ENCODE data around the gene CASK.

DNA sequence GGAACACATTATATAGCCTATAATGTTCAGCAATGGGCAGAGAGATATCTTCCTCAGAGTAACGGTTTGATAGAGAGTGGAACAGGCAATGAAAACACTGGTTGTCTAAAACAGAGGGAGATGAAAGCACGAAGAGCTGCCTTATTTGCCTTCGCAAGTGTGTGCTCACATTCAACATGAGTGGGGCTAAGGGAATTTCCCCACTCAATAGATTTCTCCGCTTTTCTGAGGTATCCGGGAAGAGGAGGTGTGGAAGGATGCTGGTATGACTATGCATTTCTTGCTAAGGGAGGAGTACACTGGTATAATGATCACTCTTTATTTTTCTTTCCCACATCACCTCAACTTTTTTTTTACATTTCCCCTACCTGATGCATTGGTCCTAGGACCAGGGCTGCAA is 207.1 kb downstream of the CASK start:
- TF ChIP-seq, protein P1, sequence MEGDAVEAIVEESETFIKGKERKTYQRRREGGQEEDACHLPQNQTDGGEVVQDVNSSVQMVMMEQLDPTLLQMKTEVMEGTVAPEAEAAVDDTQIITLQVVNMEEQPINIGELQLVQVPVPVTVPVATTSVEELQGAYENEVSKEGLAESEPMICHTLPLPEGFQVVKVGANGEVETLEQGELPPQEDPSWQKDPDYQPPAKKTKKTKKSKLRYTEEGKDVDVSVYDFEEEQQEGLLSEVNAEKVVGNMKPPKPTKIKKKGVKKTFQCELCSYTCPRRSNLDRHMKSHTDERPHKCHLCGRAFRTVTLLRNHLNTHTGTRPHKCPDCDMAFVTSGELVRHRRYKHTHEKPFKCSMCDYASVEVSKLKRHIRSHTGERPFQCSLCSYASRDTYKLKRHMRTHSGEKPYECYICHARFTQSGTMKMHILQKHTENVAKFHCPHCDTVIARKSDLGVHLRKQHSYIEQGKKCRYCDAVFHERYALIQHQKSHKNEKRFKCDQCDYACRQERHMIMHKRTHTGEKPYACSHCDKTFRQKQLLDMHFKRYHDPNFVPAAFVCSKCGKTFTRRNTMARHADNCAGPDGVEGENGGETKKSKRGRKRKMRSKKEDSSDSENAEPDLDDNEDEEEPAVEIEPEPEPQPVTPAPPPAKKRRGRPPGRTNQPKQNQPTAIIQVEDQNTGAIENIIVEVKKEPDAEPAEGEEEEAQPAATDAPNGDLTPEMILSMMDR (IDR thresholded peaks at IDR 0.05) = no peak
- TF ChIP-seq POLR2A (IDR thresholded peaks at IDR 0.05) = no peak

All from right lobe of liver (tissue), 4 donors.